KBM-7 (cell line): Measurements from ENCODE around the gene POMT1.
A peak's percentile ranks its signal among the peaks of the same experiment; 100 is the strongest.

Experiments
- DNase-seq: peaks from one replicate; pipeline ENCODE4 v3.0.0-alpha.2; 2015
- in situ Hi-C: fragments of 300-500 bp; cut with MboI; formaldehyde crosslinking; loops from 2 replicates; pipeline ENCODE4 v1.14.3; 2020; ENCODE audit warnings: low sequenced_read_pairs, low pct_unique_long_range_greater_than_20kb, mixed read lengths

POMT1 gene

DNA sequence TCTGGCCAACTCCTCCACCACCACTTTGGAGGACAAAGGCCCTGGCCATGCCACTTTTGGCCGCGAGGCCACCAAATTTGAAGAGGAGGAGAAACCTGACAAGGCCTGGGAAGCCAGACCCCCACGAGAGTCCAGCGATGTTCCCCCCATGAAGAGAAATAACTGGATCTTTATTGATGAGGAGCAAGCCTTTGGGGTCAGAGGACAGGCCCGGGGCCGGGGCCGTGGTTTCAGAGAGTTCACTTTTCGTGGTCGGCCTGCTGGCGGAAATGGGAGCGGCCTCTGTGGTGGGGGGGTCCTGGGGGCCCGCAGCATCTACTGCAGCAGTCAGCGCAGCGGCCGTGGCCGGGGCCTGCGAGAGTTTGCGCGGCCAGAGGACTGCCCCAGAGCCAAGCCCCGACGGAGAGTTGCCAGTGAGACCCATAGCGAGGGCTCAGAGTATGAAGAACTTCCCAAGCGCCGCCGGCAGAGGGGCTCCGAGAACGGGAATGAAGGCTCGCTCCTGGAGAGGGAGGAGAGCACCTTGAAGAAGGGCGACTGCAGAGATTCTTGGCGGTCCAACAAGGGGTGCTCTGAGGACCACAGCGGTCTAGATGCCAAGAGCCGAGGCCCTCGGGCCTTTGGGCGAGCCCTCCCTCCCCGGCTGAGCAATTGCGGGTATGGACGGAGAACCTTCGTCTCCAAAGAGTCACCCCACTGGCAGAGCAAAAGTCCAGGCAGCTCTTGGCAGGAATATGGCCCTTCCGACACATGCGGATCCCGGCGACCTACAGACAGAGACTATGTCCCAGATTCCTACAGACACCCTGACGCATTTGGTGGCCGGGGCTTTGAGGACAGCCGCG is 27.4 kb upstream of the POMT1 start:
- no peak for DNase-seq
- in situ Hi-C loops = no loop called here

DNA sequence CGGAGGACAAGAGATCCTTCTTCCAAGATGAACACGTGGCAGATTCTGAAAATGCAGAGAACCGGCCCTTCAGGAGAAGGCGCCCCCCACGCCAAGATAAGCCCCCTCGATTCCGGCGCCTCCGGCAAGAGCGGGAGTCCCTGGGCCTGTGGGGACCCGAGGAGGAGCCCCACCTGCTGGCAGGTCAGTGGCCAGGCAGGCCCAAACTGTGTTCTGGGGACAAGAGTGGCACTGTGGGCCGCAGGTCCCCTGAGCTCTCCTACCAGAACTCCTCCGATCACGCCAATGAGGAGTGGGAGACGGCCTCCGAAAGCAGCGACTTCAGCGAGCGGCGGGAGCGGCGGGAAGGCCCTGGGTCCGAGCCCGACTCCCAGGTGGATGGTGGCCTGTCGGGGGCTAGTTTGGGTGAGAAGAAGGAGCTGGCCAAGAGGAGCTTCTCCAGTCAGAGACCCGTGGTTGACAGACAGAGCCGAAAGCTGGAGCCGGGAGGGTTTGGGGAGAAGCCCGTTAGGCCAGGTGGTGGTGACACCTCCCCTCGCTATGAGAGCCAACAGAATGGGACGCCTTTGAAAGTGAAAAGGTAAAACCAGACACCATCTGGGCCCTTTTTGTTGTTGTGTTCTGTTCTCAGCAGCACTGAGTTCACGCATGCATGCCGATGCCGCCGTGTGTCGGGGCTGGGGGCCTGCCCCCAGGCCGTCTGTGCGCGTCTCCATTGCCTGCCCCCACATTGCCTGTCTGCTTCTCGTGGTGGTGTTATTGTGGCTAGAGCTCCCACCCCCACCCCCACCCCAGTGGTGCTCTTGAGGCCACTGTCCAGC is 26.6 kb upstream of the POMT1 start:
- in situ Hi-C loops = no loop called here

DNA sequence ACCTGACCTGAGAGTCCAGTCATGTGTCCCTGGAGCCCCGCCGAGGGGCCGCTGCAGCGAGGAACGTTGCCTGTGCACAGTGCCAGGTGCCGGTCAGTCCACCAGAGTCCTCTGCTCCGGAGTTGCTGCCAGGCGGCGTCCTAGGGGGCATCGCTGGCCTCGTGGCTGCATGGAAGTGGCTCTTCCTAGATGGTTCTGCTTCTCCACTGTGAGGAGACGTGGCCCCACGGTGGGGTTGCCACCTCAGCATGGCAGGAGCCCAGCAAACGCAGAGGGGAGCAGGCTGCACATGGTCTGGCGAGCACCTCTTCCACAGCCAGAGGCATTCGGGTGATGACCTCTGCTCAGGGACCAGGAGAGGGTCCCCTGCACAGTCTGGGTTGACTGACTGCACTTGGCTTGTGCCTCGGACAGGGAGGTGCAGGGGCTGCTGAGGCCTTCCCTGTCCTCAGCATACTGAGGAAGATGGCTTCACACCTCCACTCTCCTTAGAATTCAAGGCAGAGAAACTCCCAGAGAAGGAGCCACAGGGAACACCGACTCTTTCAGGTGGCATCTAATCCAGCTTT is 25.9 kb upstream of the POMT1 start:
- no peak for DNase-seq
- in situ Hi-C loops = no loop called here

More for the DNA sequence above, 26.6 kb upstream of the POMT1 start:
- no peak for DNase-seq

DNA sequence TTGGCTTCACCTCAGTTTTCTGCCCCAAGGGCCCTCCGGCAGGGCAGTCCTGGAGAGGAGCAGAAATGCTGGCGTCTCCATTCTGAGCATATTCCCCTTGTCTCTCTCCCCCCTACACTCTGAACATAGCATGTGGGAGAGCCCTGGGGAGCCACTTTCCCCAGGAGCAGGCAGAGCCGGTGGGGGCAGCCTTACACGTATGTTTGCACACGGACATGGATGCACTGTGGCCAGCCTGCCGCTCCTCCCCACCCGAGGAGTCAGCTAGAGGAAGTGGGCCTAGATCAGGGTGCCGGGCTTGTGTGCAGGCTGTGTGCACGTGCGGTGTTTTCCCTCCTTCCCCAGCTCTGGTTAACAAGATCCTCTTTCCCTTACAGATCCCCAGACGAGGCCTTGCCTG is 25.4 kb upstream of the POMT1 start:
- in situ Hi-C loops = no loop called here
- no peak for DNase-seq

DNA sequence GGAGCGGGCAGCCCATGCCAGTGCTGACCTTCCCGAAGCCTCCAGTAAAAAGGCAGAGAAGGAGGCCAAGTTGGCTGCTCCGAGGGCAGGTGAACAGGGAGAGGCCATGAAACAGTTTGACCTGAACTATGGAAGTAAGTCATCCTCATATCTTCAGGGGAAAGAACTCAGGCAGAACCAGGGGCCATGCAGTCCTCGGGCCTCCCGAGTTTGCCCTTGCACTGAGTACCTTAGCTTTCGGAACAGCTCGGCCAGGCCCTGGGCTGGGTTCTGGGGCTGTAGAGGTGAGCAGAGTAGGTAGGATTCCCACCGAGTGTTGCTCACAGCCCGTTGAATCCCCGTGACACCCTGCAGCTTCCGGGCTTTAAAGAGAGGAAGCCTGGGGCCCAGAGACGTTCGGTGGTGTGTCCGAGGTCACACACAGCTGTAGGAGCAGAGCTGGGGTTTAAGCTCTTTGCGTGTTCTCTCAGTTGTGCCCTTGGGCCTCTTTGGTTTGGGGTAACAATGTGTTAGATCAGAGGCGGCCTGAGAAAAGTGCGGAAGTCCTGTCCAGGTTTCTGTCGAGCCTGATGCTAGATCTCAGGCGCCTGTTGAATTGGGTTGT is 24.8 kb upstream of the POMT1 start:
- no peak for DNase-seq
- in situ Hi-C loops = no loop called here

DNA sequence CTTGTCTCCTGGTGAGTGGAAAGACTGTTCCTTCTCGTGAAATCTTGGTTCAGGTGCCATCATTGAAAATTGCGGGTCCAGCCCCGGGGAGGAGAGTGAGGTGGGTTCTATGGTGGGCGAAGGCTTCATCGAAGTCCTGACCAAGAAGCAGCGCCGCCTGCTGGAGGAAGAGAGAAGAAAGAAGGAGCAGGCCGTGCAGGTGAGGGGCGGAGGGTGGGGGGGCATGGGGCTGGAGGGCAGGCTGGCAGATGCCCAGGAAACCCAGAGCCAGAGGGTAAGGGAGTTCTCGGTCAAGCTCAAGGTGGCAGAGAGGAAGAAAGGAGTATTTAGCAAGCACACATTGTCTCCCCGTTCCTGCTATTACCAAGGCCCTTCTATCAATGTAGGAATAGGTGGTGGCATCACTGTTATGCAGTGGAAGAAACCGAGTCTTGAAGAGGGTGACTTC is 24.3 kb upstream of the POMT1 start:
- in situ Hi-C loops = no loop called here
- peak; percentile 42 for DNase-seq

DNA sequence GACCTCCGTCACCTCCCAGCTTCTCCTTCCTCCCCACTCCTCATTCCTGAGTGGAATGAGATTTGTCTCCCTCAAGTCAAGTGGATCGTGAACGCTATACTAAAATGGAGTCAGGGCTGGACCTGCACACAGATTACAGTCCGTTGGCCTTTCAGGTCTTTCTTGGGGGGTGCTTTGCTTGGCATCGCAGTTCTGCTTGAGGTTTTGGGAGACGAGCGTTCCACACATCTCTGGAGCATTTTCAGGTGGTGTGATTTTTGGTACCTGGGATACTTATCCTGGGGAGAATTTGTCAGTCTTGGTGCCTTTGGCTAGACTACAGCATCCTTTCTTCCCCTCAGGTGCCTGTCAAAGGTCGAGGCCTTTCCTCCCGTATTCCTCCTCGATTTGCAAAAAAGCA is 23.8 kb upstream of the POMT1 start:
- no peak for DNase-seq
- in situ Hi-C loops = no loop called here

DNA sequence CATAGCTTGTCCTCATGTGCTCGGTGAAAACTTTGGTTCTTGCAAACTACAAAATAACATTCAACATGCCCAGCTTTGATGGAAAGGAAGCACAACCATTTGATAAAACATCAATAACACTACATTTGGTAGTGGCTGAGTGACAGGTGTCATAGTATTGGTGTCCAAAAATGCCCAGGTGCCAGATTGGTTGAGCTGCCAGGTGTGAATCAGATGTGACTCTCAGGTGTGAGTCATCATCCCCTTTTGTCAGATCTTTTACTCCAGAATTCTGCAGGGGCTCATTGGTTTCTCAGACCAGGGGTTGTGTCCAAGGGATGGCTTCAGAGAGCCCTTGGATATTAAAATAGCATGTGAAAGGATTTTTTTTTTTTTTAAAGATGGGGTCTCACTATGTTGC is 22.5 kb upstream of the POMT1 start:
- in situ Hi-C loops = no loop called here
- DNase-seq = no peak

DNA sequence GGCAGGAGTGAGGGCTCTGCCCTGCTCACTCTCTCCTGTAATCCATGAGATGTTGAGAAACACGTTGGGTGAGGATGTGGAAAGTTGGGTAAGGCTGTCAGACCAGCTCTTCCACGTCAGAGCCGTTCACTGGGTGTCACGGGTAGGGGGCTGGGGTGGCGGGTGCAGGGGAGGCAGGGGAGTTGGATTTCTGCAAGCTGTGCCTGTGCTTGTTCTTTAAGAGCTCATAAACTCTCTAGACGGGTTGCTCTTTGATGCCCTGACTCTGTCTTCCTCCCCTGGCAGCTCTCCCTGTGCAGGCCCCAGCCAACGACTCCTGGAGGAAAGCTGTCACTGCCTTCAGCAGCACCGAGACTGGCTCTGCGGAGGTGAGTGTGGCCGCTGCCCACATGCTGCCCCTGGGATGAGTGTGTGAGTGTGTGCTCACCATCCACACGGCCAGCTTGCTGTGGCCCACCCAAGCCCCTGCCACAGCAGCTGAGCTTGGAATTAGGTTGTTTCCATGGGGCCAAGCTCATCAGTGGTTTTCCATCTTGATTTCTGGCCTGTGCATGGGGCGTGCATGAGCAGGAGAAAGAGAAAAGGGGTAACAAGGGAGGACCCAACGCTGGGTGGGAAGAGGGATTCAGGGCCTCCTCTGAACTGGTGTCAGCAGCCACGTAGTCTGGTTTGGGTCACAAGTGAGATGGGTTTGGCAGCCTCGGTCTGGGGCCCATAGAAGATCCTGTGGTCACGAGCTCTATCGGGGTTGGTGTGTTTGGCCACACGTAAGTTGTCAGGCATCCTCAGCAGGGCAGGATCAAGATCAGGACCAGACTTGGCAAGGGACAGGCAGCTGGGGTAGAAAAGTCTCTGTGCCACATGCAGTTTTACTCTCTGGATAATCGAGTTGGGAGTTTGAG is 21.0 kb upstream of the POMT1 start:
- in situ Hi-C loops = no loop called here

DNA sequence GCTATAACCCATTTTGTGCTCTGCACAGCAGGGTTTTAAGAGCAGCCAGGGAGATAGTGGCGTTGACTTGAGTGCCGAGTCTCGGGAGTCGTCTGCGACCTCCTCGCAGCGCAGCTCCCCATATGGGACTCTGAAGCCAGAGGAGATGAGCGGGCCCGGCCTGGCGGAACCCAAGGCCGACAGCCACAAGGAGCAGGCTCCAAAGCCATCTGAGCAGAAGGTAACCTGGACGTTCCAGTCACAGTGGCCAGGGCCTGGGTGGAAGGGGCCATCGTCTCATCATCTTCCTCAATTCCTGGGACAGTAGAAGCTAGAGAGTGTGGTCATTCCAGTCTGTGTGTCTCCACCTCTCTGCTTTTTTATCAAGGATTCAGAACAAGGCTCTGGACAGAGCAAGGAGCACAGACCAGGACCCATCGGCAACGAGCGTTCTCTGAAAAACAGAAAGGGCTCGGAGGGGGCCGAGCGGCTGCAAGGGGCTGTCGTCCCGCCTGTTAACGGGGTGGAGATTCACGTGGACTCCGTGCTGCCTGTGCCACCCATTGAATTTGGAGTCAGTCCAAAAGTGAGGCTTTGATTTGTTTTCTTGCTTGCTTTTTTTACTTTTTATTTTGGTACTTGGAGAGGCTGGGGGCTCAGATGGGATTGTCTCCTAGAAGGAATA is 20.2 kb upstream of the POMT1 start:
- in situ Hi-C loops = no loop called here

More for the DNA sequence above, 21.0 kb upstream of the POMT1 start:
- DNase-seq = no peak

DNA sequence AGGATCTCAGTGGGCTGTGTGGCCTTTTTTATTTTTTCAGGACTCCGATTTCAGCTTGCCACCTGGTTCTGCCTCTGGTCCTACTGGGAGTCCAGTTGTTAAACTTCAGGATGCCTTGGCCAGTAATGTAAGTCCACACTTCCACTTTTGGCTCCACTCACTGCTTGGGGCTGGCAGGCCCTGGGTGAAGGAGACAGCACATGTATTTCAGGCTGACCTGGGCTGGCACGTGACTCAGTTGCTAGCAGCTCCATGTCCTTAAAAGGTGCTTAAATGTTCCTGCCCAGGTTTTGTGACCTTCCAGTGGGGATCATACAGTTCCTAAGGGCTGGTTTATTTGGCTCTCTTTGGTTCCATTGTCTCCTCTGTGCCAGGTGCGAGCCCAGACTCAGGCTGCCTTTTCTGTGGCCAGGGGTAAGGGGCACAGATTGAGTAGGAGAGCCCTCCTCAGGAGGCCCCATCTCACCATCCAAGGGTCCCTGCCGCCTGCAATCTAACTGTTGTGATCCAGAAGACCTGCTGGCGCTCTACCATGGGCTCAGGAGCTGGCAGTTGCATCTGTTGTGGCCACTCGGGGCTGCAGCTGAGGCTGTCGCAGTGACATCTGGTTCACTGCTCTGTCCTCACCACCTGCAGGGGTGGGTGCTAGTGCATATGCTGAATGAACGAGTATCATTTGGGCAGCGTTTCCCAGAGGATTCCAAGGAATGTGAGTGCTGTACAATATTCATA is 19.2 kb upstream of the POMT1 start:
- DNase-seq = no peak
- in situ Hi-C loops = no loop called here

More for the DNA sequence above, 20.2 kb upstream of the POMT1 start:
- DNase-seq = no peak

DNA sequence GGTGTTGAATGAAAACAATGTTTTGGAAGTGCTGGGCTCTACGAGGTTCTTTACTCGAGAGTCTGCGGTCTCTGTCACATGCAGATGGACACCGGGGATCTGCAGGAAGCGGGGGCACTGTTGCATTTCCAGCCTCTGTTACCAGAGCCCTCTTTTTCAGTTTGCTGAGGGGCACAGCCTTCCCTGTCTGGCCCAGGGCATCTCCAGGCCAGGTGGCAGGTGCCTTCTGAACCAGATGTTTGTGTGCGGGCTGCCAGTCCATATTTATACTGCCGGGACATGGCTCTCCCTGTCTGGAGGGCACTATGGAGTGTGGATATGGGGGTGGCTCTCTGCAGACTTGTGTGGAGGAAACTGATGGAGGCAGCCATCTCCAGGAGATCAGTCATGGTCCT is 18.7 kb upstream of the POMT1 start:
- in situ Hi-C loops = no loop called here
- no peak for DNase-seq

DNA sequence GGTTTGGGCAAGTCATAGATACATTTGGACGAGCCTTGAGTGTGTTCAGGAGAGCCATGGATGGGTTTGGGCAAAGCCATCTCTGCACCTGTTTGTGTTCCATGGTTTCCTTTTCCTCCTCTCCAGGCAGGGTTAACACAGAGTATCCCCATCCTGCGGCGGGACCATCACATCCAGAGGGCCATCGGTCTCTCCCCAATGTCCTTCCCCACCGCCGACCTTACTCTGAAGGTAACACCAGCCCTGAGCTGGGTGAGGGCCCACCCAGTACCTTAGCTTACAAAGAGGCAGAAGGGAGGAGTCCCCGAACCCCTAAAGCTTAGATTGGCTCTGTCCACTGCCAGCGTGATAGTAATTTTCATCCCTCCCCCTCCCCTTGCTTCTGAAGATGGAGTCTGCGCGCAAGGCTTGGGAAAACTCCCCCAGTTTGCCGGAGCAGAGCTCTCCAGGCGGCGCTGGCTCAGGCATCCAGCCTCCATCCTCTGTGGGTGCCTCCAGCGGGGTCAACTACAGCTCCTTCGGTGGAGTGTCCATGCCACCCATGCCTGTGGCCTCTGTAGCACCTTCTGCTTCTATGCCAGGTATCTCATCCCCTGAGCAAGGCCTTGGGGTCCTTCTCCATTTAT is 18.0 kb upstream of the POMT1 start:
- DNase-seq = no peak
- in situ Hi-C loops = no loop called here

DNA sequence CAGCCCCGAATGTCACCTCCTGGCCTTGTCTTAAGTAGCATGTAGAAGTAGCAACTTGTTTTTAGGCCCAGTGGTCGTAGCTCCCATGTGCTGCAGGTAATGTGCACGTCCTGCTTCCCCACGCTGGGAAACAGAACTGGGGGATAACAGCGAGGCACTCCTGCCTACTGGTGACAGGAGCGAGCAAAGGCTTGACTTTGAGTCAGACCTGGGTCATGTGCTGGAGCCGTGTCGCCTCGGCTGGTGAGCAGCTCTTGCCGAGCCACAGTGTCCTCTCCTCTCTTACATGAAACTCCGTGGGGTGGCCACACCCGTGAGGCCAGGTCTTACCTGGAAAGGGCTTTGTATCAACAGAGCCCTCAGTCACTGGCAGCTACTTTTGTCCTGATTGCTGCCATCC is 17.5 kb upstream of the POMT1 start:
- in situ Hi-C loops = no loop called here
- DNase-seq = no peak

DNA sequence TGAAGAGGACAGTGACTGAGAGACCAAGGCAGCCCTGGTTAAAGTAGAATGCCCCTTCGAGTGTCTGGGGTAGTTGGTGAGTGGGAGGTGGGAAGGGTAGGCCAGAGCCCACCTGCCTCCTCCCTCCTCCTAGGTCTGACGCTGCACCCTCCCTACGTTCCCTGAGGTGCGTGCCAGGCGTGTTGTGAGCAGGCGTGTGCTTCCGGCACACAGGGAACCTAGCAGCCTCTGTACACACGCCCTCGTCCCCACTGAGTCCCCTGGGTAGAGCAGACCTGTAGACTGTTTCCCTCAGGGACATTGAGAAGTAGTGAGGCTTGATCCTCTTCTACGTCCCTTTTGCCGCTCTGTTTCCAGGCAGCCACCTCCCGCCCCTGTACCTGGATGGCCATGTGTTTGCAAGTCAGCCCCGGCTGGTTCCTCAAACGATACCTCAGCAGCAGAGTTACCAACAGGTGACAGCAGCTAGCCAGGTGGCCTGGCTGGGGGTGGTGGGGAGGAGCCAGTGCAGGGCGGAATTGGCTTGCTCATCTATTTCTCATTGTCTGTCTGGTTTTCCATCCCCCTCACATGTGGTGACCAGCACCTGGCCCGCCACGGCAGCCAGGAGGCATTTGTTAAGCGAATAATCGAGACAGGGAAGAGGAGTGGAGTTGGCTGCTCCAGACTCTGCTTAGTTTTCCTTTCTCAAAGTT is 16.8 kb upstream of the POMT1 start:
- no peak for DNase-seq
- in situ Hi-C loops = no loop called here

DNA sequence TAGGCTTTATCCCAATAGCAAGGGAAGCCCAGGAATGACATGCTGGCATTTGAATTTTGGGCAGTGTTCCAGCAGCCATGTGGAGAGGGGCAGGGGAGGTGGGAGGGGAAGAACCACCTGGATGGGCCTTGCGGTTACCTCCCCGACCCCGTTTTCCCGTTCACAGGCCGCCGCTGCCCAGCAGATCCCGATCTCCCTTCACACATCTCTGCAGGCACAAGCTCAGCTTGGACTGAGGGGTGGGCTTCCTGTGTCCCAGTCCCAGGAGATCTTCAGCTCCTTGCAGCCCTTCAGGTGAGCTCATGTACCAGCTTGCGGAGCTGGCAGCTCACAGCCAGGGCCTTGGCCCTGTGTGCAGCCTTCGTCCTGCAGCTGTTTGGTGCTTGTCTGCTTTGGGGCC is 15.7 kb upstream of the POMT1 start:
- in situ Hi-C loops = no loop called here
- DNase-seq = no peak

DNA sequence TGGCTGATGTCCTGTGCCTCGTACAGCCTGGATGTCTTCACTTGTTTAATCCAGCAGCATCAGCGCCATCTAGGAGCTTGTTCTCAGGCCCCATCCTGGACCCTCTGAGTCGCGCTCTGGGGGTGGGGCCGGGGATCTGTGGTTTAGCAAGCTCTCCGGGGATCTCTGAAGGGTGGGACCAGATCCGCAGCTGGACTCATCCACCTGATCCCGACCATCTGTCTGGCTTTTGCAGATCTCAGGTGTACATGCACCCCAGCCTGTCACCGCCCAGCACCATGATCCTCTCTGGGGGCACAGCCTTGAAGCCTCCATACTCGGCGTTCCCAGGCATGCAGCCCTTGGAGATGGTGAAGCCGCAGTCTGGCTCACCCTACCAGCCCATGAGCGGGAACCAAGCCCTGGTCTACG is 15.1 kb upstream of the POMT1 start:
- DNase-seq = no peak
- in situ Hi-C loops = no loop called here
